SU-DHL-6 (cell line): ENCODE results near the gene SCAPER.

Experiments used
- CTCF ChIP-seq: fragments of 200-600 bp; sonication (generic); IDR thresholded peaks from one replicate; pipeline ENCODE4 v1.5.1; 2017; ENCODE audit warnings: antibody characterized with exemption, mild to moderate bottlenecking, low read length, moderate library complexity; ENCODE audit not compliant: insufficient read depth, poor library complexity, severe bottlenecking
- EZH2phosphoT487 ChIP-seq: fragments of 200-600 bp; sonication (generic), shearing (Covaris generic); conservative IDR thresholded peaks from 2 replicates; pipeline ENCODE4 v1.6.1; 2018; ENCODE audit warnings: mild to moderate bottlenecking, antibody characterized with exemption, low read length, moderate library complexity, mixed read lengths

- TF ChIP-seq CTCF (no peak), EZH2phosphoT487 (no peak)
These were observed 591.4 kb downstream of the SCAPER start for GRCh38 chr15:76313731-76314130.
